ENCODE measurements around the gene CDON.

CDON gene

GRCh38 chr11:125941267-125941618 is 121.4 kb downstream of the CDON start:
- TF ChIP-seq, protein P1, sequence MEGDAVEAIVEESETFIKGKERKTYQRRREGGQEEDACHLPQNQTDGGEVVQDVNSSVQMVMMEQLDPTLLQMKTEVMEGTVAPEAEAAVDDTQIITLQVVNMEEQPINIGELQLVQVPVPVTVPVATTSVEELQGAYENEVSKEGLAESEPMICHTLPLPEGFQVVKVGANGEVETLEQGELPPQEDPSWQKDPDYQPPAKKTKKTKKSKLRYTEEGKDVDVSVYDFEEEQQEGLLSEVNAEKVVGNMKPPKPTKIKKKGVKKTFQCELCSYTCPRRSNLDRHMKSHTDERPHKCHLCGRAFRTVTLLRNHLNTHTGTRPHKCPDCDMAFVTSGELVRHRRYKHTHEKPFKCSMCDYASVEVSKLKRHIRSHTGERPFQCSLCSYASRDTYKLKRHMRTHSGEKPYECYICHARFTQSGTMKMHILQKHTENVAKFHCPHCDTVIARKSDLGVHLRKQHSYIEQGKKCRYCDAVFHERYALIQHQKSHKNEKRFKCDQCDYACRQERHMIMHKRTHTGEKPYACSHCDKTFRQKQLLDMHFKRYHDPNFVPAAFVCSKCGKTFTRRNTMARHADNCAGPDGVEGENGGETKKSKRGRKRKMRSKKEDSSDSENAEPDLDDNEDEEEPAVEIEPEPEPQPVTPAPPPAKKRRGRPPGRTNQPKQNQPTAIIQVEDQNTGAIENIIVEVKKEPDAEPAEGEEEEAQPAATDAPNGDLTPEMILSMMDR (conservative IDR thresholded peaks at IDR 0.05): no peak
- H3K27ac ChIP-seq: no peak overlapping the region

DNA sequence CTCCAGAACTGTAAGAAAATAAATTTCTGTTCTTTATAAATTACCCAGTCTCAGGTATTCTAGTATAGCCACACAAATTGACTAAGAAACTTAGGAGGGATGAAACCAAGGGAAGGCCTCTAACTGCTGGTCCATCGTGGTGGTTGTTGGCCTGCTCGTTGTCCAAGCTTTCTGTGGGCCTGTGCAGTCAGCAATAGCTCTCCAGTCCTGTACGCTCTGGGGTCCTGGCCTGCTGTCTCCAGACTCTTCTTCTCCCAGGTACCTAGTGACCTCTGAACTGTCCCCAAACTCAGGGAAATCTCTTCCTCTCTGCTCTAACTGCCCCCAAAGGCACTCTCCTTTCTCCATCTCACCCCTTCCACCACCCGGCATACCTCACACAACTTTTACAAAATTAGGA is 122.5 kb downstream of the CDON start:
- TF ChIP-seq, protein P1 (conservative IDR thresholded peaks at IDR 0.05): no peak
- TF ChIP-seq ZFX (IDR thresholded peaks at IDR 0.05): no peak

GRCh38 chr11:125939081-125939521 is 123.6 kb downstream of the CDON start:
- TF ChIP-seq, protein P1 (conservative IDR thresholded peaks at IDR 0.05): no peak
- TF ChIP-seq ZFX (IDR thresholded peaks at IDR 0.05): no peak

More for the DNA sequence above, 122.5 kb downstream of the CDON start:
- no peak overlapping the region for H3K27ac ChIP-seq

GRCh38 chr11:125938418-125938817 is 124.2 kb downstream of the CDON start:
- TF ChIP-seq, protein P1 (conservative IDR thresholded peaks at IDR 0.05): no peak
- TF ChIP-seq ZFX (IDR thresholded peaks at IDR 0.05): no peak
- H3K27ac ChIP-seq: no peak overlapping the region

More at GRCh38 chr11:125939081-125939521, 123.6 kb downstream of the CDON start:
- H3K27ac ChIP-seq: no peak overlapping the region

- TF ChIP-seq ZFX (IDR thresholded peaks at IDR 0.05): no peak
- TF ChIP-seq, protein P1 (conservative IDR thresholded peaks at IDR 0.05): no peak
- H3K27ac ChIP-seq: no peak overlapping the region
These were observed 127.0 kb downstream of the CDON start for GRCh38 chr11:125935618-125936199.

DNA sequence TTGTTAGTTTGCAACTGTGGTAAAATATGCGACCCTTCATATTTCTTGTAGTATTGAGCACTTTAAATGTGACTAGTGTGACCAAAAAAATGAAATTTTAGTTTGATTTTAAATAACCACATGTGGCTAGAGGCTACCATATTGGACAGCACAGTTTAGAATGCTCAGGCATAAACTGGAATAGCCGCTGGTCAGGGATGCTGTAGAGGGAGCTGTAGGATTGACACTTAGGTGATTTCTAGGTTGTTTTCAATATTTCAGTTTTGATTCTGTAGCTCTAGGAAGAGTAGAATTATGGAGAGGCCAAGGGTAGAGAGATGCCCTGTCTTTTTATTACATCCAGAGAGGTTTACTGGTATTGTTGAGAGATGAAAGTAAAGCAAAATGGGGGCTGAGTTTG is 127.6 kb downstream of the CDON start:
- H3K27ac ChIP-seq: no peak overlapping the region
- TF ChIP-seq, protein P1 (conservative IDR thresholded peaks at IDR 0.05): 0 out of 2 replicates have a peak, but pooled peaks have one; percentile 10
- TF ChIP-seq ZFX (IDR thresholded peaks at IDR 0.05): no peak

- TF ChIP-seq, protein P1 (conservative IDR thresholded peaks at IDR 0.05): no peak
- TF ChIP-seq ZFX (IDR thresholded peaks at IDR 0.05): no peak
- H3K27ac ChIP-seq: no peak overlapping the region
These were observed 128.2 kb downstream of the CDON start for GRCh38 chr11:125934473-125934872.
